H9 (cell line): ENCODE data around the gene PGPEP1. TPM values are rescaled to one million over a fixed set of nuclear protein-coding genes. Genes with fewer than 3 reads are reported as not detected.

ENCODE experiments used
- DNase-seq: peaks from one replicate; pipeline ENCODE4 v3.0.0-alpha.2; 2017
- H2AFZ ChIP-seq: one replicate; pipeline ENCODE4 v1.6.1; 2013; ENCODE audit warnings: mild to moderate bottlenecking, low read length, control low read depth, moderate library complexity
- H2AK5ac ChIP-seq: 2 replicates; pipeline ENCODE4 v1.6.1; 2013; ENCODE audit warnings: low read length, control low read depth, mixed read lengths; ENCODE audit not compliant: insufficient read length
- H2BK120ac ChIP-seq: one replicate; pipeline ENCODE4 v1.6.1; 2013; ENCODE audit warnings: low read depth, mild to moderate bottlenecking, low read length, control low read depth, inconsistent platforms; ENCODE audit not compliant: poor library complexity, severe bottlenecking
- H2BK12ac ChIP-seq: 2 replicates; pipeline ENCODE4 v1.6.1; 2013; ENCODE audit warnings: low read length, control low read depth, mixed read lengths, low read depth; ENCODE audit not compliant: insufficient read length
- H2BK15ac ChIP-seq: 2 replicates; pipeline ENCODE4 v1.6.1; 2013; ENCODE audit warnings: low read depth, low read length, control low read depth
- H2BK20ac ChIP-seq: one replicate; pipeline ENCODE4 v1.6.1; 2013; ENCODE audit warnings: low read depth, mild to moderate bottlenecking, low read length, control low read depth, inconsistent platforms; ENCODE audit not compliant: poor library complexity, severe bottlenecking
- H2BK5ac ChIP-seq: 2 replicates; pipeline ENCODE4 v1.6.1; 2013; ENCODE audit warnings: low read length, control low read depth, mixed read lengths; ENCODE audit not compliant: insufficient read length
- H3K14ac ChIP-seq: 2 replicates; pipeline ENCODE4 v1.6.1; 2013; ENCODE audit warnings: low read length, control low read depth; ENCODE audit not compliant: insufficient read depth
- H3K18ac ChIP-seq: 2 replicates; pipeline ENCODE4 v1.6.1; 2013; ENCODE audit warnings: low read depth, mild to moderate bottlenecking, mixed read lengths, low read length, control low read depth; ENCODE audit not compliant: insufficient read length
- H3K23ac ChIP-seq: 2 replicates; pipeline ENCODE4 v1.6.1; 2013; ENCODE audit warnings: low read length, control low read depth, mixed read lengths, low read depth; ENCODE audit not compliant: insufficient read length
- H3K23me2 ChIP-seq: 2 replicates; pipeline ENCODE4 v1.6.1; 2013; ENCODE audit warnings: low read depth, mild to moderate bottlenecking, mixed read lengths, low read length, control low read depth; ENCODE audit not compliant: insufficient read length, poor library complexity, severe bottlenecking
- H3K27ac ChIP-seq: 2 replicates; pipeline ENCODE4 v1.5.1; 2013; ENCODE audit warnings: low read length, control low read depth, mixed read lengths, low read depth; ENCODE audit not compliant: insufficient read length
- H3K27me3 ChIP-seq: 2 replicates; pipeline ENCODE4 v1.6.1; 2013; ENCODE audit warnings: low read length, control low read depth, inconsistent platforms; ENCODE audit not compliant: insufficient read depth
- H3K4ac ChIP-seq: 2 replicates; pipeline ENCODE4 v1.6.1; 2013; ENCODE audit warnings: low read depth, mild to moderate bottlenecking, control low read depth, inconsistent platforms, low read length, moderate library complexity
- H3K4me1 ChIP-seq: 2 replicates; pipeline ENCODE4 v1.6.1; 2013; ENCODE audit warnings: low read length, control low read depth, inconsistent platforms; ENCODE audit not compliant: insufficient read depth
- H3K4me2 ChIP-seq: 2 replicates; pipeline ENCODE4 v1.6.1; 2013; ENCODE audit warnings: low read length, control low read depth, mixed read lengths; ENCODE audit not compliant: insufficient read length, insufficient read depth
- H3K56ac ChIP-seq: 2 replicates; pipeline ENCODE4 v1.6.1; 2013; ENCODE audit warnings: low read depth, mild to moderate bottlenecking, mixed read lengths, low read length, control low read depth; ENCODE audit not compliant: insufficient read length
- H3K79me1 ChIP-seq: 2 replicates; pipeline ENCODE4 v1.6.1; 2013; ENCODE audit warnings: low read depth, mild to moderate bottlenecking, moderate library complexity, low read length, control low read depth, inconsistent platforms; ENCODE audit not compliant: insufficient read depth, poor library complexity, severe bottlenecking
- H3K79me2 ChIP-seq: 2 replicates; pipeline ENCODE4 v1.6.1; 2013; ENCODE audit warnings: low read length, control low read depth, inconsistent platforms; ENCODE audit not compliant: insufficient read depth
- H3K9ac ChIP-seq: 2 replicates; pipeline ENCODE4 v1.6.1; 2013; ENCODE audit warnings: low read length, control low read depth, mixed read lengths; ENCODE audit not compliant: insufficient read length; ENCODE audit errors: extremely low read depth
- H3K9me3 ChIP-seq: one replicate; pipeline ENCODE4 v1.6.1; 2013; ENCODE audit warnings: low read depth, low read length, inconsistent platforms; ENCODE audit not compliant: control insufficient read depth
- H3T11ph ChIP-seq: one replicate; pipeline ENCODE4 v1.6.1; 2013; ENCODE audit warnings: mild to moderate bottlenecking, low read length, control low read depth, inconsistent platforms
- H4K20me1 ChIP-seq: one replicate; pipeline ENCODE4 v1.6.1; 2013; ENCODE audit not compliant: control insufficient read depth, insufficient read length, insufficient read depth
- H4K5ac ChIP-seq: 2 replicates; pipeline ENCODE4 v1.6.1; 2013; ENCODE audit warnings: low read depth, mild to moderate bottlenecking, mixed read lengths, low read length, control low read depth; ENCODE audit not compliant: insufficient read length
- H4K8ac ChIP-seq: replicated peaks from 2 replicates; pipeline ENCODE4 v1.6.1; 2013; ENCODE audit warnings: low read length, control low read depth, mixed read lengths, low read depth; ENCODE audit not compliant: insufficient read length
- H4K91ac ChIP-seq: 2 replicates; pipeline ENCODE4 v1.6.1; 2013; ENCODE audit warnings: low read depth, mild to moderate bottlenecking, moderate library complexity, mixed read lengths, low read length, control low read depth; ENCODE audit not compliant: insufficient read length
- H3K27ac Mint-ChIP-seq, 3 experiments: 2 replicates in 2 of 3; 3 replicates in 1 of 3; pipeline ENCODE4 v1.8.0; 2020 to 2021; ENCODE audit warnings: mixed read lengths in 3 of 3, mild to moderate bottlenecking in 1 of 3, moderate library complexity in 1 of 3
- H3K27me3 Mint-ChIP-seq: 2 replicates; pipeline ENCODE4 v1.8.0; 2021; ENCODE audit warnings: low read depth, mild to moderate bottlenecking, moderate library complexity, mixed read lengths
- H3K36me3 Mint-ChIP-seq, 3 experiments: 2 replicates in 2 of 3; 3 replicates in 1 of 3; pipeline ENCODE4 v1.8.0; 2020 to 2021; ENCODE audit warnings: low read depth in 3 of 3, mixed read lengths in 3 of 3; ENCODE audit not compliant: insufficient read depth in 1 of 3
- H3K4me1 Mint-ChIP-seq, 2 experiments: 2 replicates each; pipeline ENCODE4 v1.8.0; 2020; ENCODE audit warnings: mixed read lengths in 2 of 2
- H3K4me3 Mint-ChIP-seq, 2 experiments: 2 replicates in 1 of 2; 3 replicates in 1 of 2; pipeline ENCODE4 v1.8.0; 2020 to 2021; ENCODE audit warnings: mild to moderate bottlenecking in 2 of 2, mixed read lengths in 2 of 2, moderate library complexity in 1 of 2
- H3K9me3 Mint-ChIP-seq, 2 experiments: 2 replicates in 1 of 2; 3 replicates in 1 of 2; pipeline ENCODE4 v1.8.0; 2020; ENCODE audit warnings: mild to moderate bottlenecking in 2 of 2, mixed read lengths in 2 of 2, moderate library complexity in 1 of 2
- WGBS: extraction: QIAGEN DNeasy Blood & Tissue Kit; methylation state at CpG from one replicate; pipeline ENCODE4 v1.1.7; 2013; ENCODE audit warnings: missing lambda C conversion rate, low lambda C conversion rate, mixed read lengths; ENCODE audit not compliant: insufficient read length; ENCODE audit errors: extremely low coverage; 5-methylcytosine and 5-hydroxymethylcytosine counted together
- total RNA-seq: library from RNA; stranded (reverse); gene quantifications from 2 replicates; pipeline ENCODE4 v1.2.1, GENCODE V29; 2021
- TF ChIP-seq, protein P1 (sequence below): fragments of 200-600 bp; sonication (generic); conservative IDR thresholded peaks from 3 replicates; pipeline ENCODE4 v1.8.0; 2021; ENCODE audit warnings: antibody characterized with exemption, mild to moderate bottlenecking

Gene PGPEP1
- total RNA-seq, 1 experiment from 2014 or later: 64.8 TPM

GRCh38 chr19:18342090-18342632, 1.8 kb downstream of the PGPEP1 start:
- Histone ChIP-seq H3K9ac (no peak overlapping the region), H3K27ac (no peak overlapping the region), H2AK5ac (no peak overlapping the region), H2BK15ac (no peak overlapping the region; the same call in 1 of the 2 replicates), H3K79me1 (no peaks in the 10 kb centered on the region), H2BK5ac (no peak overlapping the region), H3K4ac (no peak overlapping the region), H3K4me1 (peaks cover 2% of the 10 kb centered on the region), H3K9me3 (no peaks in the 10 kb centered on the region), H4K5ac (no peak overlapping the region), H2AFZ (no peak overlapping the region), H3K23me2 (peaks cover 7% of the 10 kb centered on the region), H4K8ac (no peak overlapping the region), H2BK12ac (no peak overlapping the region), H3K79me2 (no peaks in the 10 kb centered on the region), H3K27me3 (no peaks in the 10 kb centered on the region), H3K56ac (no peak overlapping the region), H3K14ac (no peak overlapping the region), H2BK20ac (no peak overlapping the region), H3K18ac (no peak overlapping the region), H3K23ac (no peak overlapping the region), H4K91ac (no peak overlapping the region), H3K4me2 (no peak overlapping the region), H3T11ph (no peak overlapping the region), H2BK120ac (no peak overlapping the region), H4K20me1 (no peaks in the 10 kb centered on the region)
- H3K4me3 Mint-ChIP-seq: peak overlapping the region; percentile 82 to 89
- H3K4me1 Mint-ChIP-seq: peaks cover 41 to 49% of the 10 kb centered on the region in 2 experiments
- WGBS: no CpG with 5 or more reads among the region's 8 CpGs
- TF ChIP-seq, protein P1, sequence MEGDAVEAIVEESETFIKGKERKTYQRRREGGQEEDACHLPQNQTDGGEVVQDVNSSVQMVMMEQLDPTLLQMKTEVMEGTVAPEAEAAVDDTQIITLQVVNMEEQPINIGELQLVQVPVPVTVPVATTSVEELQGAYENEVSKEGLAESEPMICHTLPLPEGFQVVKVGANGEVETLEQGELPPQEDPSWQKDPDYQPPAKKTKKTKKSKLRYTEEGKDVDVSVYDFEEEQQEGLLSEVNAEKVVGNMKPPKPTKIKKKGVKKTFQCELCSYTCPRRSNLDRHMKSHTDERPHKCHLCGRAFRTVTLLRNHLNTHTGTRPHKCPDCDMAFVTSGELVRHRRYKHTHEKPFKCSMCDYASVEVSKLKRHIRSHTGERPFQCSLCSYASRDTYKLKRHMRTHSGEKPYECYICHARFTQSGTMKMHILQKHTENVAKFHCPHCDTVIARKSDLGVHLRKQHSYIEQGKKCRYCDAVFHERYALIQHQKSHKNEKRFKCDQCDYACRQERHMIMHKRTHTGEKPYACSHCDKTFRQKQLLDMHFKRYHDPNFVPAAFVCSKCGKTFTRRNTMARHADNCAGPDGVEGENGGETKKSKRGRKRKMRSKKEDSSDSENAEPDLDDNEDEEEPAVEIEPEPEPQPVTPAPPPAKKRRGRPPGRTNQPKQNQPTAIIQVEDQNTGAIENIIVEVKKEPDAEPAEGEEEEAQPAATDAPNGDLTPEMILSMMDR: no peak
- peak overlapping the region; percentile 16 to 57 (median 46); a peak in 4 of 7 replicates for H3K27ac Mint-ChIP-seq
- no peaks in the 10 kb centered on the region; a peak in 2 of 5 replicates for H3K9me3 Mint-ChIP-seq
- no peaks in the 10 kb centered on the region; the same call in 1 of the 2 replicates for H3K27me3 Mint-ChIP-seq
- H3K36me3 Mint-ChIP-seq: peaks cover 0 to 24% (median 4%) of the 10 kb centered on the region in 3 experiments; a peak in 4 of 7 replicates
- DNase-seq: no peak
